LoVo (cell line): ENCODE measurements around the gene SHOC1.
"Not testable (repeated sequence)": the region's sequence is repeated elsewhere in the genome, so short reads cannot be mapped to it uniquely, and the experiment has no call there.

Experiments used
- DNase-seq: peaks from one replicate; pipeline ENCODE4 v3.0.0-alpha.2; 2016; ENCODE audit warnings: low spot score

The SHOC1 gene

GRCh38 chr9:111805262-111805661 lies 10.5 kb upstream of the SHOC1 start:
- no peak for DNase-seq

- no peak for DNase-seq
Measured at GRCh38 chr9:111804636-111805035, 9.9 kb upstream of the SHOC1 start.

GRCh38 chr9:111803924-111804323 lies 9.2 kb upstream of the SHOC1 start:
- no peak for DNase-seq

GRCh38 chr9:111799915-111800526 lies 5.3 kb upstream of the SHOC1 start:
- no peak for DNase-seq

GRCh38 chr9:111799506-111799905 lies 4.8 kb upstream of the SHOC1 start:
- DNase-seq: no peak

- DNase-seq: no peak
Measured at GRCh38 chr9:111798786-111799185, 4.0 kb upstream of the SHOC1 start.

- DNase-seq: no peak
Measured at GRCh38 chr9:111795557-111795839, 761 bp upstream of the SHOC1 start.

GRCh38 chr9:111791821-111792220 lies 2.9 kb downstream of the SHOC1 start:
- DNase-seq: not testable (repeated sequence)

GRCh38 chr9:111789881-111790280 lies 4.9 kb downstream of the SHOC1 start:
- DNase-seq: no peak

- no peak for DNase-seq
Measured at GRCh38 chr9:111783857-111784256, 10.9 kb downstream of the SHOC1 start.

GRCh38 chr9:111783424-111783823 lies 11.3 kb downstream of the SHOC1 start:
- DNase-seq: no peak

GRCh38 chr9:111766066-111766465 lies 28.7 kb downstream of the SHOC1 start:
- DNase-seq: no peak

- no peak for DNase-seq
Measured at GRCh38 chr9:111762556-111762955, 32.2 kb downstream of the SHOC1 start.

GRCh38 chr9:111759762-111760639 lies 34.7 kb downstream of the SHOC1 start:
- peak; percentile 78 for DNase-seq

- no peak for DNase-seq
Measured at GRCh38 chr9:111754800-111755199, 39.9 kb downstream of the SHOC1 start.

GRCh38 chr9:111752455-111752854 lies 42.3 kb downstream of the SHOC1 start:
- DNase-seq: peak; percentile 52
